Stomach (tissue), 4 donors: ENCODE data around the gene PTPRT.

Experiments used
- CTCF ChIP-seq, 7 experiments: fragments of 450-650 bp in 4 of 7; fragments of 200-600 bp in 3 of 7; sonication (generic) in 3 of 7; IDR thresholded peaks; one replicate each; pipeline ENCODE4 v1.5.1; 2016 to 2019; ENCODE audit warnings: antibody characterized with exemption in 7 of 7, control low read depth in 2 of 7, mild to moderate bottlenecking in 1 of 7
- POLR2AphosphoS5 ChIP-seq, 3 donors: sonication (generic); formaldehyde crosslinking; IDR thresholded peaks; one replicate each; pipeline ENCODE4 v1.6.1; 2016; ENCODE audit warnings: antibody characterized with exemption in 3 of 3

- TF ChIP-seq CTCF (IDR thresholded peaks at IDR 0.05) (no peak), POLR2AphosphoS5 (IDR thresholded peaks at IDR 0.05) (no peak)
Measured at GRCh38 chr20:42763015-42763414, 426.7 kb downstream of the PTPRT start.
